ENCODE data around the gene UGT1A9. TPM values are rescaled to one million over a fixed set of nuclear protein-coding genes. Genes with fewer than 3 reads are reported as not detected.

UGT1A9 gene
- total RNA-seq, 1 donor, result under 0.01 TPM

DNA sequence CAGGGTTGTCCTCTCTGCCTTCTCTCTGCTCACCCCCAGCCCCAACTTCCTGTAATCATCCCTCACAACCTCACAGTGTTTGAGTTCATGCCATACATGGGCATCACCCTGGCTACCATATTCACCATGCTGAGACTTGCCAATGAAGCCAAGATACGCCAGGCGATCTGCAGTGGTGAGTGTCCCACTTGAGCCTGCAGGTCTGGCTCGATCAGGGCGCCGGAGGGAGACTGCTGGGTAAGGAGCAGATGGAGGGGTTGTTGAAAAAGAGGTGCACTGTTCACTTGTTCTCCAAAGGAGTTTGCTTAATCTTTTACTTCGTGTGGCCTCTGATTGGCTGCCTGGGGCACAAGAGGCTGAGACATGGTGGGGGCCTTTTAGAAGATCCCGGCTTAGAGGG is 121.0 kb downstream of the UGT1A9 start:
- no peak for DNase-seq (ENCODE audit: low read depth in 2 of 3, low spot score in 2 of 3)

DNA sequence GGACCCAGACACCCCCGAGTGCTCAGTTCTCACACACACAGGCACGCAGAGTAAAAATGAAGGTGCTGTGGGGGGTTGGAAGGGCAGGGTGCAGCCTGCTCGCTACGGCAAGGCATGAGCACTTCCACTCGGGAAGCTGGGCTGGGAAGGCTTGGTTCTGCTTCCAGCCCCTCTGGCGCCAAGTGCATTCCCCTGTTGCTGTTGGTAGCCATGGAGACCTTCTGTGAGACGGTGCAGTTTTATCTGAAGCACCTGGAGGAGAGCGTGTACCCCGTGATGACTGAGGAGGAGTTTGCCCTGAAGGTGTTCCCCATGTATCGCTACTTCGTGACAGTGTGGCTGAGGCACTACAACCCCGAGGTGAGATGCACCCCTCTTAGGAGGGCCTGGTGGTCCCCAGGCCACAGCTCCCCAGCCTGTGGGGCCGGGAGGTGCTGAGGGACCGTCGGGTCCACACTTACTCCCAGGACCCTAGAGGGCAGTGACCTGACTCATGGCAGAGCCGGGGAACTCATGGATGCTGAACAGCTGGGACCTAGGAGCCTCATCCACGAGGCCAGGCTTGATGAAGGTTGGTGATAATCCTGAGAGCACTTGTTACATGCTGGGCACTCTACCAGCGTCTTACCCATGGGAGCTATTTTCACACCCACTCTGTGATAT is 121.9 kb downstream of the UGT1A9 start:
- no peak for DNase-seq (ENCODE audit: low read depth in 2 of 3, low spot score in 2 of 3)

DNA sequence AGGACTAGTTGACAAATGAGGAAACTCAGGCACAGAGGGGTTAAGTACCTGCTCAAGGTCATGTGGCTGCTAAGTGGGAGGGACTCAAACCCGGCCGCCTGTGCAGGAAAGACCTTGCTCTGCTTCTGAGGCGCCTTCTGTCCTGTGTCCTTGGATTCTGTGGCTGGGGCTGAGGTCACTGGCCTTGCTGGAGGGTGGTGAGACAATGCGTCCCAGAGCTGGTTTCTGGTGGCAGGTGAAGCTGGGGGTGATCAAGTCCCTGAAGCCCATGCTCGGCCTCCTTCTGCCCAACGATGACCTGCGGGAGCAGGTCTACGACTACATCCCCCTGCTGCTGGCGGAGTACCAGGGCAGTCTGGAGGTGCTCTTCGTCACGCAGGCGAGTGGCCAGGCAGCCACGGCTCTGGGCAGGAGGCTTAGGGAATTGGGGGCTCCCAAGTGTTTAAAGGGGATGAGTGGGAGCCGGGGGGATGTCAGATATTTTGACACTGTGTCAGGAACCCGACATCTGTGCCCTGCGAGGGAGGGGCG is 122.5 kb downstream of the UGT1A9 start:
- no peak for DNase-seq (ENCODE audit: low read depth in 2 of 3, low spot score in 2 of 3)

DNA sequence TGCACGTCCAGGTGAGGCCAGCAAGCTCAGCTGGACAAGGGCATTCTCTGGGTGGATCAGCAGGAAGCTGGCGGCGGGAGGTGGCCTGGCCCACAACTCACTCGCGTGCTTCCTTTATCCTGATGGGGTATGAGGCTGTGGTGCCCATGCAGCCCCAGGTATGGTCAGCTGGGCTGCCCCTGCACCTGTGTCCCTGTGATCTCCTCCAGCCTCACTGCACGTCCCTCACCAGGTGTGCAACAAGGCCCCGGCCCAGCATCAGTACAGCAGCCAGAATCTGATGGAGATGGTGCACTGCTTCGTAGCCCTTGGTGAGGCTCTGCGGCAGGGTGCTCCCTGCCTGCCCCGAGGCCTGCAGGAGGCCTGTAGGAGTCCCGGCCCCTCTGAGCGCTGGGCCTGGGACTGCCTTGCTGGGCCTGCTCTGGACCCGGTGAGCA is 124.1 kb downstream of the UGT1A9 start:
- no peak for DNase-seq (ENCODE audit: low read depth in 2 of 3, low spot score in 2 of 3)

DNA sequence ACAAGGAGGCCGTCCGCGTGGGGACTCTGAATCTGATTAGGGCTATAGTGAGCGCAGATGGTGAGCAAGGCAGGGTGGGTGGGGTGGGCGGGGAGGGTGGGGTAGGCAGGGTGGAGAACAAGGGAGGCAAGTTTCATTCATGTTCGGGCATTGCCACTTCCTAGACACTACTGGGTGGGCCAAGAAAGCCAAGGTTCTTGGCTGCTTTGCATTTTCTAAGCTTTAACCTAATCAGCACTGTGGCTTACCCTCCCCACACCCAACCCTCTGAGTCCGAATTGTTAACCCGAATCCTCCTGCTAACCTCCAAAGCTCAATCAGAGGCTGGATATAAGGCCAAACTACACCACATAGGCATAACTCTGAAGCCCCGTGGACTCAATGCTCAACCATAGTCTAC is 124.6 kb downstream of the UGT1A9 start:
- no peak for DNase-seq (ENCODE audit: low read depth in 2 of 3, low spot score in 2 of 3)

DNA sequence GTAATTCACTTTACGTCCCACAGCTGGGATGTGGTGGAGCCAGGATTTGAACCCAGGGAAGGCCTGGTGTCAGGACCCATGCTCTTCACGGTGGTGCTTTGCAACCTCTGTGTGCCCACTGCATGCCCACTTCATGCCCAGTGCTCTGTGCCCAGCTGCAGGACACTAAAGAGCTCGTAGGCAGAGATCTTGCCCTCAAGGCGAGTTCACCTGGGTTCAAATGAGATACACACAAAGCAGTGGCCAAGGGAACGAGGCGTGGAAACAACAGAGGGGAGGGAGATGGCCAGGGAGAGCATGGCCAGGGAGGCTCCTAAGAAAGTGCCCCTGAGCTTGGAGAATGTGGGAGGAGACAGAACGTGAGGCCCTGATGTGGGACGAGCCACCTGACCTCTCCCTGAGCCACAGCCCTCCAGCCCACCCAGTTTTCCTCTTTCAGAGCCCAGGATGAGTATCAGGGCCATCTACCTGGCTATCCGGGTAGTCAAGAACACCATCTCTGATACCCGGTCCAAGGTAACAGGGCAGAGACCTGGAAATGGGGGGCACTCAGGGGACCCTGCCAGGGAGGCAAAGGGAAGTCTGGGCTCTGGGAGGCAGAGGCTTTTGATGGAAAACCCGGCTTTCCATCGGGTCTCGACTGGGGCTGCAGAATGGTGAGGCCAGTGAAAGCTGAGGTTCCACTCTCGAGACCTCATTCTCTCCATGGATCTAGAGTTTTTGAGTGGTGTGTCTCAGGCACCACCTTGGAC is 126.8 kb downstream of the UGT1A9 start:
- no peak for DNase-seq (ENCODE audit: low read depth in 2 of 3, low spot score in 2 of 3)

DNA sequence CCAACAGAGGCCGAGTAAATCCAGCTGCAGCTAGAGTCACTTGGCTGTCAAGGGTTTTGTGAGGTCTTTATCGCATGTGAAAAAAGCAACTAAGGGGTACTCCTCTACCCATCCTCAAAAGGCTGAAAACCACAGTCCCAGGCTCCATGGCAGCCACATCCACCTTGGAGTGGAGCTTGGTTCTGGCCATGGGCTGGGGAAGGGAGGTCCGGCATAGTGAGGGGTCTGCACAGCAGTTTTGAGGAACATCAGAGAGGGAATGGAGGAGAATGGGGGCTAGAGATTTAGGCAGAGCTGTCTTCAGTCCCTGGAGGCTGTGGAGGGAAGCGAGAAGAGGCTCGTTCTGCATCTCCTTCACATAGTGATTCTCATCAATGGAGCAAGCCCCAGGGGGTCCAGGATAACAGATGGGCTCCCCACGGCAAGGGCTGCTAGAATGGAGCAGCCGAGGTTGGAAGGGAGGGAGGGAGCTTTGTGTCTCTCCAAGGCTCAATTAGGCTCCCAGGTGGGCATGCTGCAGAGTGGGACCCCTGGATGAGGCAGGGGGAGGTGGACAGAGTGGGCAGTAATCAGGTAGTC is 127.5 kb downstream of the UGT1A9 start:
- no peak for DNase-seq (ENCODE audit: low read depth in 2 of 3, low spot score in 2 of 3)

DNA sequence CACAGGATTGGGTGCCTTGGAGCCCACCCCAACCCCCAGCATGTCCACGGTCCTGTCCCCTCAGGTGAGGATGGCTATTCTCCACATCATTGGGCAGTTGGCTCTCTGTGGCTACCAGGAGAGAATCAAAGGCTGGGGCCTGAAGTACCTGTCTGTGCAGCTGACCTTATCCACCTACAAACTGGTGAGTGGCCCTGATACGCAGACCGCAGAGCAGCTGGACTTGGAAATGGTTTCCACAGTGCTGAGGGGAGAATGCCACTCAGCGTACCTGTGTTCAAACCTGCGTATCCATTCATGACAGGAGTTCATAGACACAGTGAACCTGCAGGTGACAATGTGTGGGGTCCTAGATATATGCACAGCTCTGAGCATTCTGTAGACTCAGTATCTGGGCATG is 128.0 kb downstream of the UGT1A9 start:
- no peak for DNase-seq (ENCODE audit: low read depth in 2 of 3, low spot score in 2 of 3)

DNA sequence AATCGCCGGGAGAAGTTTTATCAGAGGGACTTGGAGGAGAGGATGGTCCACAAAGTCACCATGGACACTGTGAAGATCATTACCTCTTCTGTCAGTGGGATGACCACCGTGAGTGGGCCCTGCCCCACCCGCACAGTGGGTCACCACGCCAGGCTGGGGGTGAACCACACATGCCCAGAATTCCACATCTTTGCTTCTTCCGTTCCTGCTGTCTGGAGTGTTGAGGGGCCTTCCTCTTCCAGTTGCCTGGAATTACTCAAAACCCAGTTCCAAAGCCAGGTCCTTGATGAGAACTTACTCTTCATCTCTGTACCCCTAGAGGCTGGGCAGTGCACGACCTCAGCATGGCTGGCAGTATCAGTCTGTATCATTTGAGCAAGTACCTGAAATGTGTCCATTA is 128.5 kb downstream of the UGT1A9 start:
- DNase-seq (ENCODE audit: low read depth in 2 of 3, low spot score in 2 of 3), result no peak

DNA sequence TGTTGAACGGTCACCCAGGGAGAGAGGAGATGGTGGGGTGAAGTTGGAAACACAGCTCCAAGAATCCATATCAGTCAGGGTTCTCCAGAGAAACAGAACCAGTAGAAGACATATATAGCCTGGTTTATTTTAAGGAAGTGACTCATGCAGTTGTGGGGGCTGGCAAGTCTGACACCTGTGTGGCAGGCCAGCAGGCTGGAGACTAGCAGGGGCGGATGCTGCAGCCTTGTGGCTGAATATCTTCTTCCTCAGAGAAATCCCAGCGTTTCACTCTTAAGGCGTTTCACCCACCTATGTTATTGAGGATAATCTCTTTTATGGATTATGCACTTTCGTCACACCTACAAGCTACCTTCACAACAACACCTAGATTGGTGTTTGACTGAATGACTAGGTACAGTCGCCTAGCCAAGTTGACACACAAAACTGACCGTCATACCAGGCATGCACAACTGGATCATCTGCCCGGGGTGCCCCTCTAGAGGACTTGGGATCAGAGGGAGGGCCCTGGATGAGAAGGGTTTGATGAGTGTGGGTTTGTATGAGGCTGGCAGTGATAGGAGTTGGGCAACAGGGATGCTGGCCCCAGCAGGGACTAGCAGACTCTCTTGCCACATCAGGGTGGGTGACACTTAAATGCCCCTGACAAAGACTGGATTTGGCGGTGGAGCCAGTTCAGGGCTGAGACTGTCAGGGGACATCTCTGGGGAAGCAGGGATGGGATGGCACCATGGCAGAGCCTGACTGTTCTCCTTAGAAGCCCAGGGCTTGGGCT is 129.8 kb downstream of the UGT1A9 start:
- peak in 2 of 3 donors; percentile 3 to 12 for DNase-seq (ENCODE audit: low read depth in 2 of 3, low spot score in 2 of 3)

DNA sequence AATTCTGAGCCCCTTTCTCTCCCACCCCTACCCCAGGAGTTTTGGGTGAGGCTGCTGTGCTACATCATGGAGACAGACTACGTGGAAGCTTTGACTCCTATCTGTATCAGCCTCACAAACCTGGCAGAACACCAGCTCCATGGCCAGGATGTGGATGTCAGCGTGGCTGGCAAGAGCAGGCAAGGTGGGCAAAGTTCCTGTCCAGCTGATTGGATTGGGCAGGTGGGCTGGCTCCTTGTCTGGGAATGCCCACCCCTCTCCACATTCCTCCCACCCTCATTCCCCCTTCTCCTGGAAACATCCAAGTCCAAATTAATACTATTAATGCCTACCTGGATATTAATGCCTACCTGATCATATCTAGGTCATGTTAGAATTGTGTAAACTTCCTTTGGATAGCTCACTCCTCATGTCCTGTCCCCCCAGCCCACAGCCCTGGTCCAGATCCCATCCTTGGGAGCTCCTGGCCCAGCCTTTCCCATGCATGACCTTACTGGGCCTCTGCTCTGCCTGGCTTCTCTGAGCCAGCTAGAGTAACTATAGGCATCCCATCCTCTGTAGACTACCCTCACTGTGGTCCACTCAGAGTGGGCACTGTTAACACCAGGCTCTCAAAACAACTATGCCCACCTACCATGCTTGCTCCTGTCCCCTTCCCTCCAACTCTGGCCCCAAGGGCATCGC is 130.6 kb downstream of the UGT1A9 start:
- DNase-seq (ENCODE audit: low read depth in 2 of 3, low spot score in 2 of 3), result no peak

DNA sequence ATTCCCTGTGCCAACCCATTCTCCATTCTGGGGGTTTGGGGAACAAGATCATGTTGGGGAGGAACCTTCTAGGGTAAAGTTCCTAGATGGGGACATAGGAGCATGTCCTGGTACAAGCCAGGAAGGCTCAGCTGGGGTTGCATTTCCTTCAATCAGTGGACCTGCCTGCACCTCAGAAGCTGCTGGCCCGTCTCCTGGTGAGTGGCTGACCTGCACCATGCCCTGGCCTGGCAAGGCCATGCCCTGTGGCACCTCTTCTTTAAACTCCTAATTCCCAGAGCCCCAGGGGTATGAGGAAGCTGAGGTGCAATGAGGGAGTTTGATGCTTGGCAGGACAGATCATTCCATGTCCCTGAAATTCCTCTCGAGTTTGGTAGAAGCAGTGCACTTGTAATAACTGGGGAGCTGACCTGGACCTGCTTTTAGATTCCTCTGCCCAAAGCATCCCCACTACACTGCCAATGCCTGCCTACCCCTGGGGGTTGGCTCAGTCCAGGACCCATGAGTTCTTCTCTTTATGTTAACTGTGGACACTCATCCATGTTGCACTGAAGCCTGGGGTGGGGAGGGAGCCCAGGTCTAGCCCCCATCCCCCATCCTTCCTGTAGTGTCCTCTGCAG is 131.7 kb downstream of the UGT1A9 start:
- DNase-seq (ENCODE audit: low read depth in 2 of 3, low spot score in 2 of 3), result no peak

DNA sequence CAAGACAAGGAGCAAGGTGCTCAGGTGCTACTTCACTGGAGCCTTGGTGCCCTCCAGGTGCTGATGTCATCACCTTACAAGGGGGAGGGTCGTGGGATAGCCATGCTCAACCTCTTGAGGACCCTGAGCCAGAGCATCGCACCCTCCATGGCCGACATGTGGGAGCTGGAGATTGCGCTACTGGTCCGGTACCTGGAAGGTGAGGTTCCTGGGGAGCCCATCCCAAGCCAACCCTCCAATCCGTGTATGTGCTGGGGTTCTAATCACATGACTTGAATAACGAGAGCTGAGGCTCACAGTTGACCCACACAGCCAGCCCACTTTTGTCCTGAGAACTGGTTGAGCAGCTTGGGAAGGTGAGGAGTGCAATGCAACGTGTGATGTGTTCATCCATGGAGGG is 132.3 kb downstream of the UGT1A9 start:
- DNase-seq (ENCODE audit: low read depth in 2 of 3, low spot score in 2 of 3), result no peak

DNA sequence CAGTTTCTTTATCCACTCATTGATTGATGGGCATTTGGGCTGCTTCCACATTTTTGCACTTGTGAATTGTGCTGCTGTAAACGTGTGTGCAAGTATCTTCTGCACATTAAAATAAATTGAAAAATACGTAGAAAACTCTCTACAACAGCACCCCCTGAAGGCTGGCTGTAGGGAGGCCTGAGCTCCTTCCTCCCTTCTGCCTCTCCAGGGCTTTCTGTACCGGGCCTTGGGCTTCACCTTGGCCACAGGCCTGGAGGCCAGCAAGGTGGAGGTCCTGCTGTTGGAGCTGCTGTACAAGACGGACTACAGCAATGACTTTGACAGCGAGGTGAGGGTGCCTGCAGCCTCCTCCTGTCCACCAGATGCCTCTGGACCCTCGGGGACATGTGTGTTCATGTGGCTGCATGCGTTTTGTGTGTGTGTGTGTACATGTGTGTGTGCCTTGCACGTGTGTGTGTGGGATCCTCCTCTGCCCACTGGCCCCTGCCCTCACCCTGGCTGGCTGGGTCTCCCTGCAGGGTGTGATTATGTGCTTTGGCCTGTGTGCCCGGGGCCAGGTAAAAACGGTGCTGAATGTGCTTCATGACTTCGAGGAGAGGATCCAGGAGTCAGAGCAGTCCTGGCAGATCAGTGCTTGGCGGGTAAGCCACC is 135.6 kb downstream of the UGT1A9 start:
- DNase-seq (ENCODE audit: low read depth in 2 of 3, low spot score in 2 of 3), result no peak

DNA sequence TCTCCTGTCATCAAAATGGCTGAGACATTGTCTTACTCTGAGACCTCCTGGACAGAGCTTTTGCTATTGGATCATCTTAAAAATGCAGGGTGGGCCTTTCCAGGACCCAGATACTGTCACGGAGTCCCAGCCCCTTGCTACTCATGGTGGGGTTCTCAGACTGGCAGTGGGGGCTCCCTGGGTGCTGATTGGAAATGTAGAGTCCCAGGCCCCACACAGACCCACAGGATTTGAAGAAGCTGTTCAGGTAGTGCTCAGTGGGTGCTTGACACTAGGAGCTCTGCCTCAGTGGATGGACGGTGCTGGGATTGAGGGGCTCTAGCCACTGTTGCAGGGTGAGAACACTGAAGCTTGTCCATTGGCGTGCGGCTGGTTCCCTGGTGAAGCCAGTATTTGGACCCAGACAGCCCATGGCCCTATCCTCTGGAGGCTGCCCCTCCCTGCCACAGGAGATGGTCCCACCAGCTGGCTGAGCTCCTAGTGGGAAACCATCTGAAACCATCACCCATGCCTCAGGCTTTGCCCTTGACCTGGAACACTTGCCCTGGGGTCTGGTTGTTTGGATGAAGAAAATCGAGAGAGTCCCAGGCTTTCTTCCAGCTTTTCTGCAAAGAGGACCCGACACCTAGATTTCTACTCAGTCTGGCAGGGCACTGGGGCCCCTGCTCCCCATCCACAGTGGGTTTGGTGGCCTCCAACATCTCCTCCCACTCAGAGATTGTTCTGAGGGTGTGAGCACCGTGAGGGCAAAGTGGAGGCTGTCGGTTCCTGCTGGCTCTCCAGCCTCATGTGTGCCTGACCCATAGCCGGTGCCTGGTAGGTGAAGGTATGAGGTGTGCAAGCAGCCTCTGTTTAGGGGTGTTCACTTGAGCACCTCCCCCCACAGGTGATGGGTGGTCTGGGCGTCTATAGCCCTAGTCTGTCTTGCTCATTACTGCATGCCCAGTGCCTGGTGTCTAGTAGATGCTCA is 136.6 kb downstream of the UGT1A9 start:
- no peak for DNase-seq (ENCODE audit: low read depth in 2 of 3, low spot score in 2 of 3)

DNA sequence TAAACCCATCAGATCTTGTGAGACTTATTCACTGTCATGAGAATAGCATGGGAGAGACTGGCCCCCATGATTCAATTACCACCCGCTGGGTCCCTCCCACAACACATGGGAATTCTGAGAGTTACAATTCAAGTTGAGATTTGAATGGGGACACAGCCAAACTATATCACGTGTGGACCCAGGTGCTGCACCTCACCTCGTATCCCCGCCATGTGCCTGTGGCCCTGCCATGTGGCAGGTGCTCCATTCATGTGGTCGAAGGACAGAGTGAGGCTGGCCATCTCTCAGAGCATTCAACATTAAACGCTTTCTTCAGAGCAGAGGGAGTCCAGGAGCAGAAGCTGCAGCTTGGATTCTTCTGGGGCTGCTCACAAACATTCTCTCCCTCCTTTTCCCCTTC is 138.7 kb downstream of the UGT1A9 start:
- no peak for DNase-seq (ENCODE audit: low read depth in 2 of 3, low spot score in 2 of 3)

DNA sequence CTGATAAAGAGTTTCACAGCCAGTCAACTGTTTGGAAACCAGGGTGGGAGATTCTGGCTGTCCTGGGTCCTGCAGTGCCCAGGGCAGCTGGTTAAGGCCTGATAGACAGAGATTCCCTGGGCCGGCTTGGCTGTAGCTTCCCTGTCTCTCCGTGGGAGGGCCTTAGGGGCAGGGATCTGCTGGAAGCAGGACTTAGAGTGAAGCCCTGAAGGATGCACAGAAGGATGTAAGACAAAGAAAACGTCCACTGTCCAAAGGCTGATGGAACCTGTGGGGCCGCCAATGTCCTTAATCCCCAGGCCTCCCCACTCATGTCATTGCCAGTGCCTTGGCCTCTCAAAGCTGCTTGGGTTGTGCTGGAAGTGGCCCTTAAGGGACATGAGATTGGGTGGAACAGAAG is 139.4 kb downstream of the UGT1A9 start:
- no peak for DNase-seq (ENCODE audit: low read depth in 2 of 3, low spot score in 2 of 3)

DNA sequence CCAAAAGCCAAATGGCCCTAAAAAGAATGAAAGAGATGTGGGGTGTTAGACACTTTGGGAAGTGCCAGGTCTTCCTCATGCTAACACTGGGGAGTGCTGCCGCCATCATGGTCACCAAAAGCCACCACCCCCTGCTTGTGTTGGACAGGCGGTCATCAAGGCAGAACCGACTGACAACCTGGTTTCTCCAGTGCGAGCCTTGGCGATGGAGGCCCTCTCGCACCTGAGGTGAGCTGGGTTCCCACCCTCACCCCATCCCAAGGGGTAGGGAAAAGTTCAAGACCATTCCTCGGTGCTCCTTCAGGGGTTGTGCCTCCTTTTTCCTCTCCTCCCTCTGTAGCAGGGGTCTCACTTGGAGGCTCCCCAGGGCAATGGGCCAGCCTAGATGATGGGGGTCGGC is 140.0 kb downstream of the UGT1A9 start:
- no peak for DNase-seq (ENCODE audit: low read depth in 2 of 3, low spot score in 2 of 3)
